ENCODE results near the gene CMIP.

CMIP gene

GRCh38 chr16:81646561-81646960 is 202.0 kb downstream of the CMIP start:
- WGBS (ENCODE audit: insufficient coverage) = no CpG with 5 or more reads among the region's 1 CpG
- Histone ChIP-seq H3K27me3 (replicated peaks in 2 of 5; ENCODE audit: control insufficient read depth in 4 of 5, insufficient read depth in 5 of 5, low read length in 4 of 5) (no peaks in the 10 kb centered on the region), H3K9me3 (ENCODE audit: control extremely low read depth in 1 of 5, control insufficient read depth in 4 of 5, insufficient read depth in 2 of 5, low read depth in 1 of 5, low read length in 4 of 5) (no peaks in the 10 kb centered on the region), H3K4me1 (ENCODE audit: control extremely low read depth in 1 of 4, control insufficient read depth in 4 of 4, insufficient read depth in 4 of 4, low read length in 3 of 4) (peaks cover 0 to 8% (median 3%) of the 10 kb centered on the region in 4 experiments), H3K36me3 (ENCODE audit: control insufficient read depth in 4 of 4, insufficient read depth in 4 of 4, low read length in 3 of 4) (peaks cover 0 to 9% (median 3%) of the 10 kb centered on the region in 4 experiments), H3K27ac (ENCODE audit: insufficient read depth in 1 of 2, low read depth in 1 of 2, low read length in 2 of 2, poor library complexity in 1 of 2, severe bottlenecking in 2 of 2) (no peak overlapping the region), H3K4me3 (ENCODE audit: control insufficient read depth in 1 of 7, extremely low read depth in 1 of 7, insufficient read depth in 4 of 7, low read depth in 2 of 7, low read length in 6 of 7) (no peak overlapping the region)
- ChIA-PET POLR2A (no interaction called here), CTCF (no interaction called here)
- DNase-seq = no peak

DNA sequence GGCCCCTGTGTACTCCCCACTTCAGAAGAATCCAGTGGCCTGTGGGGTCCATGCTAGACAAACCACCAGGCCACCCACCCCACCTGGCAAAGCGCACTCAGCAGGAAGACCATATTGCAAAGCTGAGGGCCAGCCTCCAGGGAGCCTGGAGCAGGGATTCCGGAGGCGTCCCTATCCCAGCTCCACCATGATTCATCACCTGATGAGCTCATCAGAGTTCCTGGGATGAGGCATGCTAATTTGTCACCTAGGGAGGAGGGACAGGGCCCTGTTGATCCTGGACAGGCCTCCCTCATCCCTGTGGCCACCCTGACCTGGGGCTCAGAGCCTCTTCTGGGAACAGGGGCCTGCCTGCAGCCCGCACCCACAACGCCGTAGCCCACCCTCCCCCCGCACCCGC is 202.9 kb downstream of the CMIP start:
- POLR2A ChIA-PET = no interaction called here
- Histone ChIP-seq H3K4me3 (ENCODE audit: control insufficient read depth in 1 of 7, extremely low read depth in 1 of 7, insufficient read depth in 4 of 7, low read depth in 2 of 7, low read length in 6 of 7) (no peak overlapping the region), H3K27ac (ENCODE audit: insufficient read depth in 1 of 2, low read depth in 1 of 2, low read length in 2 of 2, poor library complexity in 1 of 2, severe bottlenecking in 2 of 2) (no peak overlapping the region), H3K27me3 (replicated peaks in 2 of 5; ENCODE audit: control insufficient read depth in 4 of 5, insufficient read depth in 5 of 5, low read length in 4 of 5) (no peaks in the 10 kb centered on the region), H3K4me1 (ENCODE audit: control extremely low read depth in 1 of 4, control insufficient read depth in 4 of 4, insufficient read depth in 4 of 4, low read length in 3 of 4) (peaks cover 0 to 15% (median 6%) of the 10 kb centered on the region in 4 experiments), H3K36me3 (ENCODE audit: control insufficient read depth in 4 of 4, insufficient read depth in 4 of 4, low read length in 3 of 4) (peaks cover 0 to 16% (median 5%) of the 10 kb centered on the region in 4 experiments), H3K9me3 (ENCODE audit: control extremely low read depth in 1 of 5, control insufficient read depth in 4 of 5, insufficient read depth in 2 of 5, low read depth in 1 of 5, low read length in 4 of 5) (no peaks in the 10 kb centered on the region)
- CTCF ChIA-PET = interaction anchor here (0.9 to 1.8 kb wide), 4 partner anchors 14 to 50 kb away, joined by 3 to 6 read pairs (median 4); no protein-coding TSS in a partner anchor
- no peak for DNase-seq
- 100% methylated on average over 3 of the region's 8 CpGs for WGBS (ENCODE audit: insufficient coverage)

DNA sequence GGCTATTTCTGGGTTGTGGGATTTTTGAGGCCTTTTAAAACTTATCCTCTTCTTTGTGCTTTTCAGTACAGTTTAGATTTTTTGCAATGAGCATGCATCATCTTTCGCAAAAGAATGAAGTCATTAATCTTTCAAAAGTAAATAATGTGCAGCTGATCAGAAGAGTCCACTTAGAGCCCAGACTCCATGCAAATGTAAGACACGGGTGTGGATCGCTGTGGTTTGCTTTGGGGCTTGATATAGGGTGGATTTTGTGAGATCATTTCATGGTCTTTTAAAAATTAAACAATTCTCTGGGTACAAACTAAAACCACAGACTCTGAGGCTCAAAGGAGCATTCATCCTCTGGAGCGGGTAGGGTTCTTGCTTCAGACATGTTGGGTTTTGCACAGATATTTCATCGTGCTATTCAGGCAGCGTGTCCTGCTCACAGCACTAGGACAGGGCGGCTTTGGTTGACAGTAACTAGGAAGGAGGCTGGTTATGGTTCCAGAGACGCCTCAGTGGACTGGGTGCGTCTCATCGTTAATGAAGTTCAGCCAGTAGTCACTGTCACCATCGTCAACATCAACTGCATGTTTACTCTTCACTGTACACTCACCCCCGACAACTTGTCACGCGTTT is 205.1 kb downstream of the CMIP start:
- over 99% methylated on average over 11 of the region's 14 CpGs for WGBS (ENCODE audit: insufficient coverage)
- Histone ChIP-seq H3K27me3 (replicated peaks in 2 of 5; ENCODE audit: control insufficient read depth in 4 of 5, insufficient read depth in 5 of 5, low read length in 4 of 5) (no peaks in the 10 kb centered on the region), H3K27ac (ENCODE audit: insufficient read depth in 1 of 2, low read depth in 1 of 2, low read length in 2 of 2, poor library complexity in 1 of 2, severe bottlenecking in 2 of 2) (no peak overlapping the region), H3K9me3 (ENCODE audit: control extremely low read depth in 1 of 5, control insufficient read depth in 4 of 5, insufficient read depth in 2 of 5, low read depth in 1 of 5, low read length in 4 of 5) (no peaks in the 10 kb centered on the region), H3K4me1 (ENCODE audit: control extremely low read depth in 1 of 4, control insufficient read depth in 4 of 4, insufficient read depth in 4 of 4, low read length in 3 of 4) (peaks cover 0 to 15% (median 6%) of the 10 kb centered on the region in 4 experiments), H3K4me3 (ENCODE audit: control insufficient read depth in 1 of 7, extremely low read depth in 1 of 7, insufficient read depth in 4 of 7, low read depth in 2 of 7, low read length in 6 of 7) (no peak overlapping the region), H3K36me3 (ENCODE audit: control insufficient read depth in 4 of 4, insufficient read depth in 4 of 4, low read length in 3 of 4) (peaks cover 6 to 34% (median 13%) of the 10 kb centered on the region in 4 experiments)
- ChIA-PET CTCF (interaction anchor here (1.2 to 1.8 kb wide), 4 partner anchors 13 to 26 kb away, joined by 3 to 8 read pairs (median 6); no protein-coding TSS in a partner anchor), POLR2A (no interaction called here)
- no peak for DNase-seq

DNA sequence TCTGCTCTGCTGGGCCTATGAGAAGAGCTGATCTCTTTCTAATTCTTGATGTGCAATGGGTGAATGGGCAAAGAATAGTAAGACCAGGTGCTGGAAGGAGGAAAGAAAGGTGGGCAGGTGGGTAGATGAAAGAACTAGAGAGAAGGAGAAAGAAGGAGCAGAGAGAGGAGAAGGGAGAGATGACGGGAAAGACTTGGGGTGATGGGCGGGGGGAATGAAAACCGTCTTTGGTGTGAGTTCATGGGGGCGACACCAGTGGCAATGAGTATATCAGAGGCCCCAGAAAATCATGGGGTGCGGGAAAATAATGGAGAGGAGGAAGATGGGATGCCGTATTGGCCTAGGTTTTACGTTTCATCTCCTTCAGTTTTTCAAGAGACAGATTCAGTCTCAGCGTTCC is 205.7 kb downstream of the CMIP start:
- peaks cover 0 to 16% (median 9%) of the 10 kb centered on the region in 4 experiments for H3K4me1 ChIP-seq (ENCODE audit: control extremely low read depth in 1 of 4, control insufficient read depth in 4 of 4, insufficient read depth in 4 of 4, low read length in 3 of 4)
- 92% methylated on average over 8 of the region's 8 CpGs for WGBS (ENCODE audit: insufficient coverage)
- DNase-seq = no peak
- no peaks in the 10 kb centered on the region for H3K27me3 ChIP-seq (replicated peaks in 2 of 5; ENCODE audit: control insufficient read depth in 4 of 5, insufficient read depth in 5 of 5, low read length in 4 of 5)
- CTCF ChIA-PET = no interaction called here
- H3K4me3 ChIP-seq (ENCODE audit: control insufficient read depth in 1 of 7, extremely low read depth in 1 of 7, insufficient read depth in 4 of 7, low read depth in 2 of 7, low read length in 6 of 7) = no peak overlapping the region
- no peak overlapping the region for H3K27ac ChIP-seq (ENCODE audit: insufficient read depth in 1 of 2, low read depth in 1 of 2, low read length in 2 of 2, poor library complexity in 1 of 2, severe bottlenecking in 2 of 2)
- H3K36me3 ChIP-seq (ENCODE audit: control insufficient read depth in 4 of 4, insufficient read depth in 4 of 4, low read length in 3 of 4) = peaks cover 6 to 36% (median 14%) of the 10 kb centered on the region in 4 experiments
- no peaks in the 10 kb centered on the region for H3K9me3 ChIP-seq (ENCODE audit: control extremely low read depth in 1 of 5, control insufficient read depth in 4 of 5, insufficient read depth in 2 of 5, low read depth in 1 of 5, low read length in 4 of 5)
- POLR2A ChIA-PET = no interaction called here

DNA sequence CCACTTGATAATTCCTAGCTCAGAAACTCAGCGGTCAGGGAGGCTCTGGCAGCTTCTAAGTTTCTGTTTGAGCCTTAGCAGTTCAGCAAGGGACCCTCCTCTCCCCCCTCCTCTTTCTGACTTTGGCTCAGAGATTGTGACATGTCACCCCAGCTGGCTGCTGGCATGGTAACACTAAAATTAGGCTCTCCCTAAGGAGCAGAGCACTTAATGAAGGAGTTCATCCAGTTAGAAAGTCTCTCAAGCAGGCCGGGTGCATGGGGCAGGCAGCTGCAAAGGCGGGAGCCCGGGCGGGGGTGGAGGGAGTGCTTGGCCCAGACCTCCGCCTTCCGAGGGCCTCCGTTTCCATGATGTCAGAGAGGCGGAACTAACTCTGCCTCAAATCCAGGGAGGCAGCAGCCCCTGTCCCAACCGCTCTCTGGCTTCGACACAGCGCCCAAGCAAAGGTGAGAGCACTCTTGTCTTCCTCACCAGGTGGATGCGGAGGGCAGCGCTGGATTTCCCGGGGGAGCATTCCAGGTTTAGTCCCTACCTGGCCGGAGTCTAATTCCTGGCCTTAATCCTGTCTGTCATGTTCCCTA is 206.5 kb downstream of the CMIP start:
- no peak overlapping the region for H3K4me3 ChIP-seq (ENCODE audit: control insufficient read depth in 1 of 7, extremely low read depth in 1 of 7, insufficient read depth in 4 of 7, low read depth in 2 of 7, low read length in 6 of 7)
- no peak for DNase-seq
- H3K9me3 ChIP-seq (ENCODE audit: control extremely low read depth in 1 of 5, control insufficient read depth in 4 of 5, insufficient read depth in 2 of 5, low read depth in 1 of 5, low read length in 4 of 5) = no peaks in the 10 kb centered on the region
- ChIA-PET POLR2A (no interaction called here), CTCF (no interaction called here)
- peak overlapping the region in 1 of 2 experiments; percentile 72 for H3K27ac ChIP-seq (ENCODE audit: insufficient read depth in 1 of 2, low read depth in 1 of 2, low read length in 2 of 2, poor library complexity in 1 of 2, severe bottlenecking in 2 of 2)
- H3K36me3 ChIP-seq (ENCODE audit: control insufficient read depth in 4 of 4, insufficient read depth in 4 of 4, low read length in 3 of 4) = peaks cover 6 to 37% (median 16%) of the 10 kb centered on the region in 4 experiments
- no peaks in the 10 kb centered on the region for H3K27me3 ChIP-seq (replicated peaks in 2 of 5; ENCODE audit: control insufficient read depth in 4 of 5, insufficient read depth in 5 of 5, low read length in 4 of 5)
- H3K4me1 ChIP-seq (ENCODE audit: control extremely low read depth in 1 of 4, control insufficient read depth in 4 of 4, insufficient read depth in 4 of 4, low read length in 3 of 4) = peaks cover 0 to 21% (median 15%) of the 10 kb centered on the region in 4 experiments
- 97% methylated on average over 16 of the region's 16 CpGs for WGBS (ENCODE audit: insufficient coverage)

- Histone ChIP-seq H3K4me3 (ENCODE audit: control insufficient read depth in 1 of 7, extremely low read depth in 1 of 7, insufficient read depth in 4 of 7, low read depth in 2 of 7, low read length in 6 of 7) (no peak overlapping the region), H3K4me1 (ENCODE audit: control extremely low read depth in 1 of 4, control insufficient read depth in 4 of 4, insufficient read depth in 4 of 4, low read length in 3 of 4) (peaks cover 0 to 21% (median 15%) of the 10 kb centered on the region in 4 experiments), H3K27ac (ENCODE audit: insufficient read depth in 1 of 2, low read depth in 1 of 2, low read length in 2 of 2, poor library complexity in 1 of 2, severe bottlenecking in 2 of 2) (peak overlapping the region in 1 of 2 experiments; percentile 72), H3K27me3 (replicated peaks in 2 of 5; ENCODE audit: control insufficient read depth in 4 of 5, insufficient read depth in 5 of 5, low read length in 4 of 5) (no peaks in the 10 kb centered on the region), H3K36me3 (ENCODE audit: control insufficient read depth in 4 of 4, insufficient read depth in 4 of 4, low read length in 3 of 4) (peaks cover 6 to 42% (median 16%) of the 10 kb centered on the region in 4 experiments), H3K9me3 (ENCODE audit: control extremely low read depth in 1 of 5, control insufficient read depth in 4 of 5, insufficient read depth in 2 of 5, low read depth in 1 of 5, low read length in 4 of 5) (no peaks in the 10 kb centered on the region)
- WGBS (ENCODE audit: insufficient coverage) = 67% methylated on average over 12 of the region's 19 CpGs
- peak in 2 of 3 donors; percentile 51 to 58 for DNase-seq
- CTCF ChIA-PET = interaction anchor here (4.3 kb wide), 1 partner anchor 29 kb away, joined by 33 read pairs; no protein-coding TSS in a partner anchor
- POLR2A ChIA-PET = no interaction called here
Measured at GRCh38 chr16:81651758-81652718, 207.4 kb downstream of the CMIP start.

Data from common myeloid progenitor, CD34-positive (primary cell).